ENCODE measurements around the gene ITGAV.

The ITGAV gene

DNA sequence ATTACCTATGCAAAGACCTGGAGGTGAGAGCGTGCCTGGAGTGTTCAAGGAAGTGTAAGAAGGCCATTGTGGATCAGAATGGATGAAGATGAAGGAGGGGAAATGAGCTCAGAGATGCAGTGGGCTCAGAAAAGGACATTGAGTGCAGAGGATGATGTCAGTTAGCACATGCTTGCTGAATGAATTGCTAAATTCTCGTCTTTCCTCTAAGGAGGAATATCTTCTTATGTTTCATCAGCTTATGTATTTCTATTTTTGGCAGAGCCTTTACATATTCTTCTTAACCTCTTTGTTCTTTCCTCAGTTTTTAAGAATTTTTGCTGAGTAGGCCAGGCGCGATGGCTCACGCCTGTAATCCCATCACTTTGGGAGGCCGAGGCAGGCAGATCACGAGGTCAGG lies 134.9 kb downstream of the ITGAV start:
- TF ChIP-seq, protein P1, sequence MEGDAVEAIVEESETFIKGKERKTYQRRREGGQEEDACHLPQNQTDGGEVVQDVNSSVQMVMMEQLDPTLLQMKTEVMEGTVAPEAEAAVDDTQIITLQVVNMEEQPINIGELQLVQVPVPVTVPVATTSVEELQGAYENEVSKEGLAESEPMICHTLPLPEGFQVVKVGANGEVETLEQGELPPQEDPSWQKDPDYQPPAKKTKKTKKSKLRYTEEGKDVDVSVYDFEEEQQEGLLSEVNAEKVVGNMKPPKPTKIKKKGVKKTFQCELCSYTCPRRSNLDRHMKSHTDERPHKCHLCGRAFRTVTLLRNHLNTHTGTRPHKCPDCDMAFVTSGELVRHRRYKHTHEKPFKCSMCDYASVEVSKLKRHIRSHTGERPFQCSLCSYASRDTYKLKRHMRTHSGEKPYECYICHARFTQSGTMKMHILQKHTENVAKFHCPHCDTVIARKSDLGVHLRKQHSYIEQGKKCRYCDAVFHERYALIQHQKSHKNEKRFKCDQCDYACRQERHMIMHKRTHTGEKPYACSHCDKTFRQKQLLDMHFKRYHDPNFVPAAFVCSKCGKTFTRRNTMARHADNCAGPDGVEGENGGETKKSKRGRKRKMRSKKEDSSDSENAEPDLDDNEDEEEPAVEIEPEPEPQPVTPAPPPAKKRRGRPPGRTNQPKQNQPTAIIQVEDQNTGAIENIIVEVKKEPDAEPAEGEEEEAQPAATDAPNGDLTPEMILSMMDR (IDR thresholded peaks at IDR 0.05; ENCODE audit: low read depth, low read length), result no peak
- no peak for TF ChIP-seq EZH2phosphoT487 (IDR thresholded peaks at IDR 0.05; ENCODE audit: low read depth)
- H3K79me2 ChIP-seq (ENCODE audit: low read length), result no peaks in the 10 kb centered on the region

DNA sequence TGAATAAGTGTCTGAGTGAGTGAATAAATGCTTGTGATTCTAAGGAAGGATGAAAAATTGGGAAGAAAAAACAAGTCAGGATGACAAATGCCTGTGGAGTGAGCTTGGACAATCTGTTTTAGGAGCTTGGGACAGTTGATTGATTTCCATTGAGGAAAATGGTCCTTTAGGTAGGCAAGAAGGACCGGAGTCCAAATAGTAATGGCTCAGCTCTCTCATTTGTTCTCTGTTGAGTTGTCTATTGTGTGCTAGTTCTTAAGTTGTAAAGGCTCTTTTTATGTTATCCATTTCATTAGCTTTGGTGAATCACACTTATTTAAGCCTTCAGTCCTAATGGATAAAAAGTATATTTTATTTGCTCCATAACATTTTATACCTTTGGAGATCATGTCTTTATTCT lies 135.9 kb downstream of the ITGAV start:
- H3K79me2 ChIP-seq (ENCODE audit: low read length), result no peaks in the 10 kb centered on the region
- H2AFZ ChIP-seq (ENCODE audit: low read depth, low read length), result no peak overlapping the region
- H3K36me3 ChIP-seq (replicated peaks; ENCODE audit: low read depth, low read length), result no peaks in the 10 kb centered on the region
- no peak overlapping the region for H3K4me3 ChIP-seq (ENCODE audit: low read length)
- H3K4me2 ChIP-seq (ENCODE audit: low read length), result no peak overlapping the region
- H3K9ac ChIP-seq (ENCODE audit: low read length), result no peak overlapping the region
- H3K27me3 ChIP-seq (ENCODE audit: low read depth, low read length), result no peaks in the 10 kb centered on the region
- TF ChIP-seq EZH2phosphoT487 (IDR thresholded peaks at IDR 0.05; ENCODE audit: low read depth), result no peak
- TF ChIP-seq, protein P1 (IDR thresholded peaks at IDR 0.05; ENCODE audit: low read depth, low read length), result no peak
- H3K4me1 ChIP-seq (ENCODE audit: low read length), result no peaks in the 10 kb centered on the region
- H4K20me1 ChIP-seq (ENCODE audit: insufficient read depth, low read length), result no peaks in the 10 kb centered on the region
- H3K9me3 ChIP-seq (ENCODE audit: insufficient read depth, low read length), result no peaks in the 10 kb centered on the region
- no peak overlapping the region for H3K27ac ChIP-seq (ENCODE audit: low read length)

More for the DNA sequence above, 134.9 kb downstream of the ITGAV start:
- H3K9ac ChIP-seq (ENCODE audit: low read length), result no peak overlapping the region
- no peak overlapping the region for H2AFZ ChIP-seq (ENCODE audit: low read depth, low read length)
- no peaks in the 10 kb centered on the region for H4K20me1 ChIP-seq (ENCODE audit: insufficient read depth, low read length)
- H3K4me3 ChIP-seq (ENCODE audit: low read length), result no peak overlapping the region
- no peaks in the 10 kb centered on the region for H3K27me3 ChIP-seq (ENCODE audit: low read depth, low read length)
- H3K9me3 ChIP-seq (ENCODE audit: insufficient read depth, low read length), result no peaks in the 10 kb centered on the region
- no peak overlapping the region for H3K27ac ChIP-seq (ENCODE audit: low read length)
- no peak overlapping the region for H3K4me2 ChIP-seq (ENCODE audit: low read length)
- no peaks in the 10 kb centered on the region for H3K36me3 ChIP-seq (replicated peaks; ENCODE audit: low read depth, low read length)
- H3K4me1 ChIP-seq (ENCODE audit: low read length), result no peaks in the 10 kb centered on the region

DNA sequence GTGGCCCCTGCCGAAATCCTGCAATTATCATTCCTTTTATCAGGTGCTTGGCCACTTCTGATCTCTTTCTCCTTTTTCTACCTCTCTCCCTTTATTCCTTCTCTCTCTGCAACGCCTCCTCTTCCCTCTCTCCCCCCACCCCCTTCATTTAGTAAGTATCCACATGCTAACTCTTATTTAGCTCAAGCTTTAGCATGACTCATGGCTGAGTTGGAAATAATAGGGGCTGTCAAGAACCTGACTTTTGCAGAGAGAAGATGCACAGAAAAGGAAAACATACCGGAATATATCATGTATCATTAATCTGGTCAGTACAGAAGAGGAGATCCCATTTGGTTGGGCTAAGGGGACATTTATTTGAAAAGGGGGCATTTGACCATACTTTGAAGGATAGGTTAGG lies 137.1 kb downstream of the ITGAV start:
- H3K4me2 ChIP-seq (ENCODE audit: low read length), result no peak overlapping the region

GRCh38 chr2:186728631-186729030 lies 138.8 kb downstream of the ITGAV start:
- Histone ChIP-seq H3K4me3 (ENCODE audit: low read length) (no peak overlapping the region), H3K9ac (ENCODE audit: low read length) (no peak overlapping the region), H4K20me1 (ENCODE audit: insufficient read depth, low read length) (no peaks in the 10 kb centered on the region), H3K9me3 (ENCODE audit: insufficient read depth, low read length) (no peaks in the 10 kb centered on the region), H3K36me3 (replicated peaks; ENCODE audit: low read depth, low read length) (no peaks in the 10 kb centered on the region), H3K79me2 (ENCODE audit: low read length) (no peaks in the 10 kb centered on the region), H3K27me3 (ENCODE audit: low read depth, low read length) (no peaks in the 10 kb centered on the region), H2AFZ (ENCODE audit: low read depth, low read length) (no peak overlapping the region), H3K4me2 (ENCODE audit: low read length) (no peak overlapping the region), H3K27ac (ENCODE audit: low read length) (no peak overlapping the region), H3K4me1 (ENCODE audit: low read length) (no peaks in the 10 kb centered on the region)
- no peak for TF ChIP-seq EZH2phosphoT487 (IDR thresholded peaks at IDR 0.05; ENCODE audit: low read depth)
- TF ChIP-seq, protein P1 (IDR thresholded peaks at IDR 0.05; ENCODE audit: low read depth, low read length), result no peak

More for the DNA sequence above, 137.1 kb downstream of the ITGAV start:
- Histone ChIP-seq H3K27ac (ENCODE audit: low read length) (no peak overlapping the region), H3K79me2 (ENCODE audit: low read length) (no peaks in the 10 kb centered on the region), H3K27me3 (ENCODE audit: low read depth, low read length) (no peaks in the 10 kb centered on the region), H3K4me3 (ENCODE audit: low read length) (no peak overlapping the region), H4K20me1 (ENCODE audit: insufficient read depth, low read length) (no peaks in the 10 kb centered on the region), H2AFZ (ENCODE audit: low read depth, low read length) (no peak overlapping the region), H3K9me3 (ENCODE audit: insufficient read depth, low read length) (no peaks in the 10 kb centered on the region), H3K9ac (ENCODE audit: low read length) (no peak overlapping the region), H3K4me1 (ENCODE audit: low read length) (no peaks in the 10 kb centered on the region), H3K36me3 (replicated peaks; ENCODE audit: low read depth, low read length) (no peaks in the 10 kb centered on the region)
- no peak for TF ChIP-seq EZH2phosphoT487 (IDR thresholded peaks at IDR 0.05; ENCODE audit: low read depth)
- TF ChIP-seq, protein P1 (IDR thresholded peaks at IDR 0.05; ENCODE audit: low read depth, low read length), result no peak
